Pulmonary artery endothelial cell (primary cell): Measurements from ENCODE around the gene INCENP. TPM values are rescaled to one million over a fixed set of nuclear protein-coding genes. Genes with fewer than 3 reads are reported as not detected.

Source experiments
- DNase-seq: peaks from one replicate; pipeline ENCODE4 v3.0.0-alpha.2; 2011; ENCODE audit warnings: low read depth, low spot score
- total RNA-seq: library from RNA; depleted of rRNA; stranded (reverse); fragments of >200 nt; gene quantifications from 2 replicates; pipeline ENCODE4 v1.2.3, GENCODE V29; 2014

INCENP gene
- total RNA-seq, 1 donor from 2014 or later = 28.5 TPM

DNA sequence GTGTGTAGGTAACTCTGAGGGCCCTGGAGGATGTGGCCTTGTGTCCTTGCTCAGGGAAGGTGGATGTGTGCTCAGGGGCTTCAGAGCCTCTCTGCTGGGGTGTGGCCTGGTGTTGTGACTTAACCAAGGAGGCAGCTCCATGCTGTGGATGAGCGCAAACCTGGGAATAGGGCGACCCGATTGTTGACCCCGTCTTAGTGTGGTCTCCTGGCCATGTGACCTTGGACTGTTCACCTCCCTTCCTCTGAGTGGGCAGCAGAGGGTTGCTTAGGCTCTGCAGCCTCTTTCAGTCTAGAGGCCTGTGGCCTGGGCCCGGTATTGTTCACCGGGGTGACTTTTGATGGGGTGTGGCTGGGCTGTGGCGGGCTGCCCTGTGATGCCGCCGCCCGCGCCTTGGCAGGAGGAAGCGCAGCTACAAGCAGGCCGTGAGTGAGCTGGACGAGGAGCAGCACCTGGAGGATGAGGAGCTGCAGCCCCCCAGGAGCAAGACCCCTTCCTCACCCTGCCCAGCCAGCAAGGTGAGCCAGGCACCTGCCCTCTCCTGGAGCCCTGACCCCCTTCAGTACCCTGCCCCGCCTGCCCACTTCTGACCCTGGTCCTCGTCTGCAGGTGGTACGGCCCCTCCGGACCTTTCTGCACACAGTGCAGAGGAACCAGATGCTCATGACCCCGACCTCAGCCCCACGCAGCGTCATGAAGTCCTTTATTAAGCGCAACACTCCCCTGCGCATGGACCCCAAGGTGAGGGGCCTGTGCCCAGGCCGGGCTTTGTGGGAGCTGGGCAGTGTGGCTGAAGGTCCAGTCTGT, 16.7 kb downstream of the INCENP start:
- DNase-seq = no peak

GRCh38 chr11:62141111-62142042, 17.6 kb downstream of the INCENP start:
- DNase-seq = no peak

DNA sequence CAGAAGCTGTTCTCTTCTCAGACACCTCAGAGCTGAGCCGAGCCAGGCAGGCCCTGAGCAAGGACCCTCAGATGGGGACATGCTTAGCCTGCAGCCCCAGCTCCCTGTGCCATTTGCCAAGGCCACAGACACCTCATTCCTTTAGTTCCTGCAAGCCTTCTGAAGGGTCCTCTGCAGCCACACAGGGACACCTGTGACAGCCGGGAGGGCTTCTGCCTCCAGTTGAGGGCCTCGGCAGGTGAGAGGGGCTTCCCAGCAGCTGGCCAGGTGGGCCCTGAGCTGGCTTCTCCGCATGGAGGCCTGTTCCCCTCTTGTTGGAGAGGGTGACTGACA, 18.2 kb downstream of the INCENP start:
- no peak for DNase-seq

DNA sequence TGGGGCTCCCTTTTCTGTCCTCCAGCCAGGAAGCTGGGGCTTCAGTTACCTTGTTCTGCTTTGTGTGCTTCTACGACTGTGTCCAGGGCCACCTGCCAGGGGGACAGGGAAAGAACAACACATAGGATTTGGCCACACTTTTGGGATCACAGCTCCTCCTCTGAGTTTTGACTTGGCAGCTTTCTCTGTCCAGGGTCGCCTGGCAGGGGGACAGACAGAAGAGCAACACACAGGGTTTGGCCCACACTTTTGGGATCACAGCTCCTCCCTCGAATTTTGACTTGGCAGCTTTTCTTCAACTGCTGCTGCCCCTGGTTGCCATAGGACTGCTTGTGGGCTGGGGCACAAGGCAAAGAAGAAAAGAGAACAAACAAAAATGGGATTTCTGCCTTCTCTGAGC, 19.1 kb downstream of the INCENP start:
- DNase-seq = no peak

GRCh38 chr11:62143727-62144126, 19.9 kb downstream of the INCENP start:
- DNase-seq = no peak

DNA sequence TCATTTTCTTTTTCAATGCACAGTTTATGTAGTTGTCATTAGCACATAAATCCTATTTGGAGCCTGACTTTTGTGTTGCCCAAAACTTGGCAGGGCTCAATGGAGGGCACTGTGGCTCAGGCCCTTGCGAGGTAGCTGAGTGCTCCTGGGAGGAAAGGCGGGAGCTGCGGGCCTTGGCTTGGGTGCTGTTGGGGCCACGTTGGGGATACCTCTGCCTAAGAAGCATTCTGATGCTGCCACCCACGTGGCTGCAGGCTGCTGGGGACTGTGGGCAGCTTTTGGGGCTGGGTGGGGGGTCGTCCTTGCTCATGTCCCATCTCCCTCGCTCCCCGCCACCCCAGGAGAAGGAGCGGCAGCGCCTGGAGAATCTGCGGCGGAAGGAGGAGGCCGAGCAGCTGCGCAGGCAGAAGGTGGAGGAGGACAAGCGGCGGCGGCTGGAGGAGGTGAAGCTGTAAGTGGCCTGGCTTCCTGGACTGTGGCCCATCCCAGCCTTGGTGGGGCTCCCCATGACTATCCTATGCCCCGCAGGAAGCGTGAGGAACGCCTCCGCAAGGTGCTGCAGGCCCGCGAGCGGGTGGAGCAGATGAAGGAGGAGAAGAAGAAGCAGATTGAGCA, 20.9 kb downstream of the INCENP start:
- no peak for DNase-seq

DNA sequence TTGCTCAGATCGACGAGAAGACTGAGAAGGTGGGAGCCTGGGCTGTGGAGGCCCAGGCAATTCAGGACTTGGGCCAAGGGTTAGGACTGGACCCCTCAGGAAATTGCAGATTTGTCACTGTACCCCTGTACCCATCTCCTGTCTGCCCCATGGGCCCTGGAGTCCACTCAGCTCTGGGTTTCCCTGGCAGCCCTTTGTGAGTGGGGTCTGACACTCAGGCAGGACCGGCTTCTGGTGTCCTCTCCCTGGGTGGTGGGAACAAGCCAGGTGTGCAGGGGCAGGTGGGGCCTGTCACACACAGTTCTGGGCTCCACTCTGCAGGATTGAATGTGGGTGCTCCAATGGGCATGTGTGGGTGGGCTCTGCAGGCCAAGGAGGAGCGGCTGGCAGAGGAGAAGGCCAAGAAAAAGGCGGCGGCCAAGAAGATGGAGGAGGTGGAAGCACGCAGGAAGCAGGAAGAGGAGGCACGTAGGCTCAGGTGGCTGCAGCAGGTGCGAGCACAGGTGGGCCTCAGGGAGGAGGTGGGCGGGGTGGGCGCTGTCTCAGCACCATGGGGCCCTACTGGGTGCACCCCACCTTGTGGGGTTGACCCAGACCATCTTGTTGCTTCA, 21.6 kb downstream of the INCENP start:
- no peak for DNase-seq

GRCh38 chr11:62146476-62147200, 22.8 kb downstream of the INCENP start:
- no peak for DNase-seq

DNA sequence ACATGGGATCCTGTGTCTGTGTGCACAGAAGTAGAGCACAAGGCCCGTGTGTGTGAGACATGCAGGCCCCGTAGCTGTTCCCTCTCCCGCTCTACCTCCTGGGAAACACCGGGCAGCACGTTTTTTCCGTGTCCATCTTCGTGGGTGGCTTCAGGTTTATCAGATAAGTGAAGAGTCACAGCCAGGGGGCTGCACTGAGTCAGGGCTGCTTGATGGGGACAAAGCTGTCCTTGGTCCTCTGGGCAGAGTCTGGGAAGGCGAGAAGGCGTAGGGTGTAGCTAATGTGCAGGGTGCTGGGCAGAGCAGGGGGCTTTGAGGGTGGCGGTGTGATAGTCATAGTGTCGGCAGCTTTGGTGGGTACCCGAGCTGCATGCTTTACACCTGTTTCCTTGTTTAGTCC, 23.7 kb downstream of the INCENP start:
- DNase-seq = no peak

- no peak for DNase-seq
Measured at GRCh38 chr11:62148271-62148980, 24.6 kb downstream of the INCENP start.

DNA sequence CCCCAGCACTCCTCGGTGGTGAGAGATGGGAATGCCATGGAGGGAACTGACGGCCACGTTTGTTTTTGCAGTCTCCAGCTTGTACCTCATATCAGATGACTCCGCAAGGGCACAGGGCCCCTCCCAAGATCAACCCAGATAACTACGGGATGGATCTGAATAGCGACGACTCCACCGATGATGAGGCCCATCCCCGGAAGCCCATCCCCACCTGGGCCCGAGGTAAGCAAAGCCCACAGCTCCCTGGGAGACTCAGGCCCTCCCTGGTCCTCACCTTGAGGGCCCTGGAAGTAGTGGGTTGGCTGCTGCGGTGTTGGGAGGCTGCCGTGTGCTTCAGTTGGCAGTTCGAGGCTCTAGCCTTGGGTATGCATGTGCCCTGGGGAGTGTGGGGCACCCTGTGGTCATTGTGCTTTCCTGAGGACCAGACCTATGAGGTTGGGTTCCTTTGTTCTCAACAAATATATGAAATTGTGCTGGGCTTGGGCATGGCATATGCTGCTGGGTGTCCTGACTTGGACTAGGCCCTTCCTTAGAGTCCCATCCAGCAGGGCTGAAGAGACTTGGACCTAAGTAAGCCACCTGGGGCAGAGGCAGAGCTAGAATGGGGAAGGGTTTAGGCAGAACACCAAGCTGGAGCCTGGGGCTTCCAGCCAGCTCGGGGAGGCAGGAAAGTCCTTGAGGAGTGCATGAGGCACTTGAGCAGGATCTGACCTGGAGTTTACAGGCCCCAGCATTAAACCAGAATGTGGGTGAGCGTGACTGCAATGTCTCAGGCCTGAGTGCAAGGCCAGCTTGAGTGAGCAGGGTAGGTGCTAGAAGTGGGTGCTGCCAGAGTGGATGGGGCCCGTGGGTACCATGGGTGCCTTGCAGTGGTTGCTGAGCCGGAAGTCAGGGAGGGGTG, 26.4 kb downstream of the INCENP start:
- no peak for DNase-seq

GRCh38 chr11:62150887-62151736, 27.3 kb downstream of the INCENP start:
- no peak for DNase-seq

DNA sequence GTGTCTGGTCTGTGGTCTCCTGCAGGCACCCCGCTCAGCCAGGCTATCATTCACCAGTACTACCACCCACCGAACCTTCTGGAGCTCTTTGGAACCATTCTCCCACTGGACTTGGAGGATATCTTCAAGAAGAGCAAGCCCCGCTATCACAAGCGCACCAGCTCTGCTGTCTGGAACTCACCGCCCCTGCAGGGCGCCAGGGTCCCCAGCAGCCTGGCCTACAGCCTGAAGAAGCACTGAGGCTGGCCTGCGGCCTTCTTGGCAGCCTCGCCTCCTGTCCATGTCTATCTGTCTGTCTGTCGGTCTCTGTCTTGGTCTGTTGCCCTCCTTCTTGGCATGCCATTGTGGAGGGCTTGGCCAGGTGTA, 27.9 kb downstream of the INCENP start:
- DNase-seq = no peak

- no peak for DNase-seq
Measured at GRCh38 chr11:62152245-62153086, 28.7 kb downstream of the INCENP start.

DNA sequence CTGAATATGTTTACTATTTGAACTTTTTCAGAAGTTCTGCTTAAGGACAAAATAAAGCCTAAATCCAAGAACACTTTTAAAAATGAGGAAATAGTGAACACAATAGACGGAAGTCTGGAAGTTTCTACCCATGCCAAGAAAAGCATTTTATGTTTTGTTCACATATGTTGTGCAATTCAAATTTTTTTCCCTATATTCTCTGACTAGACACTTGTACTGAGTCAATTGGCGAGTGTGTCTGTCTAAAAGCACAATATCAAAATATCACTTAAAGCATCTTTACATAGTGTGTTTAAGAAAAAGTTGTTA, 29.2 kb downstream of the INCENP start:
- DNase-seq = peak; percentile 64

GRCh38 chr11:62153617-62154016, 29.8 kb downstream of the INCENP start:
- DNase-seq = no peak

DNA sequence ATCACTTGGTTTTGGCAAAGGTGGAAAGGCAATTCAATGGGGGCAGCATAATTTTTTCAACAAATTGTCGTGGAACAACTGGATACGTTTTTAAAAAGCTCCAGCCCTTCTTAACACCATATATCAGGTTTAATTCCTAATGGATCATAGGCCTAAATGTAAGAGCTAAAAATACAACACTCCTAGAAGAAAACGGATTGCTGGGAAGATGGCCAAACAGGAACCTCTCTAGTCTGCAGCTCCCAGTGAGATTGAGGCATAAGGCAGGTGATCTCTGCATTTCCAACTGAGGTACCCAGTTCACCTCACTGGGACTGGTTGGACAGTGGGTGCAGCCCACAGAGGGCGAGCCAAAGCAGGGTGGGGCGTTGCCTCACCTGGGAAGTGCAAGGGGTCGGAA, 33.8 kb downstream of the INCENP start:
- DNase-seq = no peak

DNA sequence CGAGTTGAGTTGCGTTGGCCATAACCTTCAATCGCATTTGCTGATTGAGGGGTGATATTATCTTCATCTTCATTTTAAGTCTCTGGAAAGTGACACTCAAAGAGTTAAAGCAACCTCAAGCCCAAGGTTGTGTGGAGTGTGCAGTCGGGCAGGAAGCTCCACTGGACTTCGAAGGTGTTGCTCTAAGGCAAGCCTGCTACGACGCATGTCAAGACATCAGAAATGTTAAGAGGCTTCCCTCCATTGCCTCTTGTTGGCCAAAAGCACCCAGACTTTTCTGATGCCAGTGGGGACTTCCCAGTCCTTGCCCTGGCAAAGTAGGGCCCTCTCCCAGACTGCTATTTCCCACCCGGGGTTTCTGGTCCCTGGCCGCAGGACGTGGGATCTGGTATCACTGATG, 42.6 kb downstream of the INCENP start:
- no peak for DNase-seq
